Omental fat pad (tissue), 4 donors: ENCODE data around the gene BSCL2. TPM values are rescaled to one million over a fixed set of nuclear protein-coding genes. Genes with fewer than 3 reads are reported as not detected.
"Not testable (repeated sequence)": the region's sequence is repeated elsewhere in the genome, so short reads cannot be mapped to it uniquely, and the experiment has no call there.

Source experiments
- ATAC-seq: fragments of 150-250 bp; one replicate; pipeline ENCODE4 v1.9.1; 2016; ENCODE audit warnings: mild to moderate bottlenecking, moderate library complexity; ENCODE audit not compliant: low FRiP score
- DNase-seq: peaks from one replicate; pipeline ENCODE4 v3.0.0-alpha.2; 2019; ENCODE audit warnings: low spot score
- total RNA-seq, 4 donors: library from RNA; depleted of rRNA; stranded (reverse); fragments of >200 nt; gene quantifications; one replicate each; pipeline ENCODE4 v1.1.0, GENCODE V29; 2016
- TF ChIP-seq, protein P1 (sequence below), 3 donors: fragments of 450-650 bp; IDR thresholded peaks; one replicate each; pipeline ENCODE4 v1.5.1; 2016 to 2017; ENCODE audit warnings: antibody characterized with exemption in 3 of 3, mild to moderate bottlenecking in 3 of 3, moderate library complexity in 2 of 3

BSCL2 gene
- total RNA-seq, 4 donors from 2014 or later = 37.1 to 51.2 (median 48.2) TPM

GRCh38 chr11:62702246-62702645 lies 5.0 kb downstream of the BSCL2 start:
- DNase-seq = no peak
- TF ChIP-seq, protein P1, sequence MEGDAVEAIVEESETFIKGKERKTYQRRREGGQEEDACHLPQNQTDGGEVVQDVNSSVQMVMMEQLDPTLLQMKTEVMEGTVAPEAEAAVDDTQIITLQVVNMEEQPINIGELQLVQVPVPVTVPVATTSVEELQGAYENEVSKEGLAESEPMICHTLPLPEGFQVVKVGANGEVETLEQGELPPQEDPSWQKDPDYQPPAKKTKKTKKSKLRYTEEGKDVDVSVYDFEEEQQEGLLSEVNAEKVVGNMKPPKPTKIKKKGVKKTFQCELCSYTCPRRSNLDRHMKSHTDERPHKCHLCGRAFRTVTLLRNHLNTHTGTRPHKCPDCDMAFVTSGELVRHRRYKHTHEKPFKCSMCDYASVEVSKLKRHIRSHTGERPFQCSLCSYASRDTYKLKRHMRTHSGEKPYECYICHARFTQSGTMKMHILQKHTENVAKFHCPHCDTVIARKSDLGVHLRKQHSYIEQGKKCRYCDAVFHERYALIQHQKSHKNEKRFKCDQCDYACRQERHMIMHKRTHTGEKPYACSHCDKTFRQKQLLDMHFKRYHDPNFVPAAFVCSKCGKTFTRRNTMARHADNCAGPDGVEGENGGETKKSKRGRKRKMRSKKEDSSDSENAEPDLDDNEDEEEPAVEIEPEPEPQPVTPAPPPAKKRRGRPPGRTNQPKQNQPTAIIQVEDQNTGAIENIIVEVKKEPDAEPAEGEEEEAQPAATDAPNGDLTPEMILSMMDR (IDR thresholded peaks at IDR 0.05) = no peak
- no peak for ATAC-seq

DNA sequence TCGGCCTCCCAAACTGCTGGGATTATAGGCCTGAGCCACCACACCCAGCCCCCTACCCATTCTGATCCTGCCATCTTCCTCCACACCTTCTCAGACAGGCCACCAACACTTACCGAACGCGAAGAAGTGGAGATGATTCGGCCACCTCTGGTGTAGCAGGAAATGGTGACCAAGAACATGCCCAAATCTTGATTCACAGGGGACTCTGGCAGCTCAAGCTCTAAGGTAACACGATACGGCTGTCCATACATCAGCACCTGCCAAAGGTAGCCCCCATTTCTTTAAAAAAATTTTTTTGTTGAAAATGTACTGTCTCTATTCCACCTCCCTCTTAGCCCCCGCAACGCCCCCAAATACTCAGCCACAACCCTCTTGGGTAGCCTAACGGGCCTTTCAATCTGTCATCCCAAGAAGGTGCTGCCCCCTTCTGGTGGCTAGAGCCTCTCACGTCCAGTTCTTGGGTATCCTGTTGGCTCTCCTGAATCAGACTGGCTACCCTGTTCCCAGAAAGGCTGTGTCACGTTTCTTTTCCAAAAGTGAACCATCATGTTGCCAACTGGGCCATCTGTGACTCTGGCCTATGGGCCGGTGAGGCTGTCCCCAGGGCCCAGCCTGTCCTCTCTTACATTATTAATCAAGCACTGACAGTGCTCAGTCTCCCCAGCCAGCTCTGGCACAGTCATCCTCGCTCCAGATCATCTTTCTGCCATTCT lies 12.6 kb downstream of the BSCL2 start:
- peak; percentile 74 for DNase-seq
- peak; percentile 90 for ATAC-seq
- TF ChIP-seq, protein P1 (IDR thresholded peaks at IDR 0.05) = peak in 1 of 3 donors; percentile 52

DNA sequence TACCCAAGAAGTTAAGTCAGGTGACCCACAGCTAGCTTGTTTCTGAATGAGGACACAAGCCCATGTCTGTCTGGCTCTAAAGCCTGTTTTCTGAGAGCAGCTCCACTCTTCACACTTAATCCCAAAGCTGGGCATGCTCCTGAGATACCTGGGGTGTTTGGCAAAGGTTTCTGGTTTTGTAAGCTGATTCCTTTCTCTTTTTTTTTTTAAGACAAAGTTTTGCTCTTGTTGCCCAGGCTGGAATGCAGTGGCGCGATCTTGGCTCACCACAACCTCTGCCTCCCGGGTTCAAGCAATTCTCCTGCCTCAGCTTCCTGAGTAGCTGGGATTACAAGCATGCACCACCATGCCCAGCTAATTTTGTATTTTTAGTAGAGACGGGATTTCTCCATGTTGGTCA lies 13.6 kb downstream of the BSCL2 start:
- DNase-seq, ATAC-seq: not testable (repeated sequence)

DNA sequence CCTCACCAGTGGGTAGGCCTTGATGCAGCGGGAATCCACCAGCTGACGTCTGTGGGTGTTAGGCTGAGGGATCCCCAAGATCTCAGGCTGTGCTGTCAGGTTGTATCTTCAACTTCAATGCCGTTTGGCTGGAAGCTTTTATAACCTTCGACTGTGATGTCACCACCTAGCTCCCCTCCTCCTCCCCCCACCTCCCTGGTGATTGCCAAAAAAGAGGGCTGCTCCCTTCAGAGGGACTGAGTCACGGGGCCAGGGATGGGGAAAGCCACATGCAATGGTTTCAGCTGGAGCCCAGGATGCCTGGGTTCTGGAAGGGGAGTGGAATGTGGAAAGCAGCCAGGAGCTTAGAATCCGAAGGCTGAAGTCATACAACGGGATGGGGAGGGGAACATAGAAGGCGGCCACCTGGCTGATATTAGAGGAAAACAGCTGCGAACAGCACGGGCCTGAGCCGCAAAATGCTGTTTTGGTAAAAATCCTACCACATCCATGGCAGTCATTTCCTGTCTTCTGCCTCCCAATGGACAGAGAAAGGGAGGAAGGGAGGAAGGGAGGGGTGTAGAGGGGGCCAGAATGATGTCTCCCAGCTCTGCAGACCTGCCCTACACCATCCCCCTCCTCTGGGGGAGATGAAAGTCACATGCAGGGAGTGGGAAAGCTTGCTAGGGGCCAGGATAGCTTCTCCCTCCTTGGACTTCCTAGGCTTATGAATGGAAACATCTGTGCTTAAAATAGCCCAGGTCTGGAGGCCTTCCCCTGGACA lies 17.6 kb downstream of the BSCL2 start, which contains the start of gene LRRN4CL:
Gene LRRN4CL, minus strand, starts transcription at position 110 of the 763 bp plus-strand sequence. CDS start 1,022 bp downstream, outside the sequence.
- peak; percentile 59 for DNase-seq
- peak; percentile 87 for ATAC-seq
- TF ChIP-seq, protein P1 (IDR thresholded peaks at IDR 0.05) = no peak

DNA sequence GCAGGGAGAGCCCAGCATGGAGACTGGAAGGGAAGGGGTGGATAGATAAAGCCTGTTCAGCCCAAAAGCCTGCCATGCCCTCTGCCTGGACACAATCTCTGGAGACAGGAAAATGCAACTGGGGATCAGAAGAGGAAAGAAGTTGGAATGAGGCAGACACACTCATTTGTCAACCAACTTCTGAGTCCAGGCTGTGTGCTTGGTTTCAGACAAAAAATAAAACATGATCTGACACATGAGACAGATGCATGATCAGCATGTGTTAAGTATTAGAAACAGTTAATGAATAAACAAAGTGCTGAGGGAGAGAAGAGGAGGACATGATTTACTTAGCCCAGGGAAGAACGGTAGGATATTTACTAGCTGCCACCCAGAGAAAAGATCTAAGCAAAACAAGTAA lies 18.7 kb downstream of the BSCL2 start:
- TF ChIP-seq, protein P1 (IDR thresholded peaks at IDR 0.05) = no peak
- no peak for DNase-seq
- no peak for ATAC-seq

GRCh38 chr11:62687508-62688396 lies 19.5 kb downstream of the BSCL2 start:
- no peak for DNase-seq
- no peak for ATAC-seq
- TF ChIP-seq, protein P1 (IDR thresholded peaks at IDR 0.05) = no peak

DNA sequence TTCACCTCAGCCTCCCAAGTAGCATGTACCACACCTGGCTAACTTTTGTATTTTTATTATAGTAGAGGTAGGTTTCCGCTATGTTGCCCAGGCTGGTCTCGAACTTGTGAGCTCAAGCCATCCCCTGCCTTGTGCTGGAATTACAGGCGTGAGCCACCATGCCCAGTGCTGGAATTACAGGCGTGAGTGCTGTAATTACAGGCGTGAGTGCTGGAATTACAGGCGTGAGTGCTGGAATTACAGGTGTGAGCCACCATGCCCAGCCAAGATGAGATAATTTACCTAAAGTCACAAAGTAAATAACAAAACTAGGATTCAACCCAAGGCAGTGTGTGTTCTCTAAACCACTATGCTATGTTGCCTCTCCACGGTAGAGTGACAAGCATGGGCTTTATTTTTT lies 24.7 kb downstream of the BSCL2 start:
- no peak for DNase-seq
- TF ChIP-seq, protein P1 (IDR thresholded peaks at IDR 0.05) = no peak
- ATAC-seq = no peak
